Heart right ventricle (tissue), 16 donors: Measurements from ENCODE around the gene ATP6V1E1. TPM values are rescaled to one million over a fixed set of nuclear protein-coding genes. Genes with fewer than 3 reads are reported as not detected.

Experiments used
- ATAC-seq, 8 donors: fragments of 200-7000 bp; cut with Tn5 transposase; one replicate each; pipeline ENCODE4 v1.9.1; 2020; ENCODE audit warnings: mild to moderate bottlenecking in 8 of 8, moderate library complexity in 8 of 8, moderate number of reproducible peaks in 1 of 8
- DNase-seq, 2 donors: peaks; one replicate each; pipeline ENCODE4 v3.0.0-alpha.2; 2020
- H3K27ac ChIP-seq, 10 donors: fragments of 200-600 bp; sonication (generic) in 2 of 10; one replicate each; pipeline versions ENCODE4 v1.5.0 to v1.8.0; 2020 to 2022; ENCODE audit warnings: mild to moderate bottlenecking in 3 of 10
- H3K27me3 ChIP-seq, 7 donors: fragments of 200-600 bp; one replicate each; pipeline ENCODE4 v1.8.0; 2021 to 2022; ENCODE audit warnings: mild to moderate bottlenecking in 2 of 7
- H3K36me3 ChIP-seq, 9 donors: fragments of 200-600 bp; sonication (generic) in 1 of 9; one replicate each; pipeline versions ENCODE4 v1.5.0 to v1.8.0; 2020 to 2022; ENCODE audit warnings: mild to moderate bottlenecking in 2 of 9
- H3K4me1 ChIP-seq, 9 donors: fragments of 200-600 bp; sonication (generic) in 1 of 9; one replicate each; pipeline versions ENCODE4 v1.5.0 to v1.8.0; 2020 to 2022; ENCODE audit warnings: mild to moderate bottlenecking in 4 of 9
- H3K4me3 ChIP-seq, 10 donors: fragments of 200-600 bp; sonication (generic) in 2 of 10; one replicate each; pipeline versions ENCODE4 v1.5.0 to v1.8.0; 2020 to 2022; ENCODE audit warnings: mild to moderate bottlenecking in 7 of 10, moderate library complexity in 2 of 10
- H3K9me3 ChIP-seq, 11 donors: fragments of 200-600 bp in 10 of 11; sonication (generic) in 2 of 11; one replicate each; pipeline versions ENCODE4 v1.5.0 to v1.8.0; 2013 to 2022; ENCODE audit warnings: mild to moderate bottlenecking in 2 of 11, control low read depth in 1 of 11, moderate library complexity in 1 of 11
- WGBS, 2 donors: extraction: QIAGEN DNeasy Blood & Tissue Kit; methylation state at CpG; one replicate each; pipeline ENCODE4 v1.1.7; 2013; ENCODE audit warnings: inconsistent platforms in 1 of 2; 5-methylcytosine and 5-hydroxymethylcytosine counted together
- intact Hi-C, 10 donors: fragments of 100-400 bp; cut with DNase I; formaldehyde crosslinking; loops; one replicate each; pipeline versions ENCODE4 v1.11.1 to v1.14.2; 2022
- polyA plus RNA-seq, 2 donors: library from polyadenylated mRNA; stranded (reverse); fragments of 200-250 nt; gene quantifications; one replicate each; pipeline ENCODE4 v1.2.3, GENCODE V29; 2013
- total RNA-seq, 10 donors: library from RNA; stranded (reverse); fragmentation: NEBNext Ultra II Directional in 3 of 10; extraction: Animal tissue kit (Norgen Biotek cat#: 25700) in 3 of 10; gene quantifications; one replicate each; pipeline versions ENCODE4 v1.2.1 to v1.2.4, GENCODE V29; 2021 to 2023
- TF ChIP-seq, protein P1 (sequence below), 9 donors: fragments of 200-600 bp; sonication (generic) in 2 of 9; IDR thresholded peaks; one replicate each; pipeline versions ENCODE4 v1.5.0 to v1.8.0; 2021 to 2022; ENCODE audit warnings: antibody characterized with exemption in 9 of 9, mild to moderate bottlenecking in 5 of 9, moderate library complexity in 1 of 9
- donor health status: Arrhythmogenic right ventricular cardiomyopathy.
- donor health status: ischemic (EF 13 %, LVEDD 7.1; RV severe dilation, severe dysfunction).
- donor health status: healthy with polysubstance abuse.
- donor health status: DM: no; HTN: yes; CAD: no.
- donor health status: DM: no; HTN: no; CAD: no.
- donor health status: ischemic (EF 25% LVEDD 6.9; RV normal size, moderate dysfunction).
- donor health status: ischemic (EF 25% LVEDD 5.7; RV mildly dilated, moderate dysfunction).
- donor health status: healthy.
- donor health status: DM: yes; HTN: yes; CAD: no.
- donor health status: Ischemic cardiomyopathy.
- donor health status: ischemic (EF 35%, LVEDD 5.7; RV mildly dilated, moderate dysfunction).
- donor health status: nonischemic (EF 11% LVEDD 7.7; RV severe dilation, severe dysfunction).
- donor health status: DM: yes; HTN: yes; CAD: no.
- donor health status: PGD.
- donor health status: ischemic (EF 29% LVEDD 5.4; RV normal size, mild dysfunction).
- donor health status: nonischemic (EF 23%, LVEDD 6.1; RV moderate dilation, normal function).

ATP6V1E1 gene
- total and polyA plus RNA-seq, 12 donors: 73.4 to 278 (median 218) TPM

DNA sequence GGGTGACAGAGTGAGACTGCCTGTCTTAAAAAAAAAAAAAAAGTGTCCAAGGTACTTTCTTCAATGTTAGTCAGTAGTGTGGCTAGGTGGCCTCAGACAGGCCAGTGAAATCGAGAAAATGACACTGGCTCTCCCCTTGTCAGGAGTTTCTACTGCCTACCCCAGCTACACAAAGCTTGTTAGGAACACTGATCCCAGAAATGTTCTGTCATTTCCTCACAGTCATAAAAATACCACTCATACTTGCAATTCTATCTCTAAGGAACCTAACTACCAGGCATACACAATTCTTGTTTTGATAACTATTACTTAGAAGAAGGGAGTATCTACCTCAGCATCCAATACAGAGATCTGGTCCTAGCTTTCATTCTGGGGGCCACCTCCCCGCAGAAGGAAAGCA lies 31.3 kb downstream of the ATP6V1E1 start:
- intact Hi-C loops: no loop called here

DNA sequence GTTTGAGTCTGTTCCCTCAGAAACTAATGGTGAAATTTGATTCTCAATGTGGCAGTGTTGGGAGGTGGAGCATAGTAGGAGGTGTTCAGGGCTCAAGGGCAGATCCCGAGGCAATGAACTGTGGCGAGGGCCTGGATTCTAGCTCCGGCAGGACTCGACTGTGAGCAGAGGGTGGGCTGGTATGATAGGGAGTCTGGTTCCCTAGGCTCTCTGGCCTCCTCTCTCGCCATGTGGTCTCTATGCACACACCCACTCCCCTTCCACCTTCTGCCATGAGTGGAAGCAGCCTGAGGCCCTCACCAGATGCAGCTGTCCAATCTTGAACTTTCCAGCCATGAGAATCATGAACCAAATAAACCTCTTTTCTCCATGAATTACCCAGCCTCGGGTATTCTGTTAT lies 32.3 kb downstream of the ATP6V1E1 start:
- TF ChIP-seq, protein P1, sequence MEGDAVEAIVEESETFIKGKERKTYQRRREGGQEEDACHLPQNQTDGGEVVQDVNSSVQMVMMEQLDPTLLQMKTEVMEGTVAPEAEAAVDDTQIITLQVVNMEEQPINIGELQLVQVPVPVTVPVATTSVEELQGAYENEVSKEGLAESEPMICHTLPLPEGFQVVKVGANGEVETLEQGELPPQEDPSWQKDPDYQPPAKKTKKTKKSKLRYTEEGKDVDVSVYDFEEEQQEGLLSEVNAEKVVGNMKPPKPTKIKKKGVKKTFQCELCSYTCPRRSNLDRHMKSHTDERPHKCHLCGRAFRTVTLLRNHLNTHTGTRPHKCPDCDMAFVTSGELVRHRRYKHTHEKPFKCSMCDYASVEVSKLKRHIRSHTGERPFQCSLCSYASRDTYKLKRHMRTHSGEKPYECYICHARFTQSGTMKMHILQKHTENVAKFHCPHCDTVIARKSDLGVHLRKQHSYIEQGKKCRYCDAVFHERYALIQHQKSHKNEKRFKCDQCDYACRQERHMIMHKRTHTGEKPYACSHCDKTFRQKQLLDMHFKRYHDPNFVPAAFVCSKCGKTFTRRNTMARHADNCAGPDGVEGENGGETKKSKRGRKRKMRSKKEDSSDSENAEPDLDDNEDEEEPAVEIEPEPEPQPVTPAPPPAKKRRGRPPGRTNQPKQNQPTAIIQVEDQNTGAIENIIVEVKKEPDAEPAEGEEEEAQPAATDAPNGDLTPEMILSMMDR (IDR thresholded peaks at IDR 0.05): no peak
- Histone ChIP-seq H3K9me3 (no peaks in the 10 kb centered on the region), H3K4me3 (no peak overlapping the region), H3K27me3 (no peaks in the 10 kb centered on the region), H3K27ac (no peak overlapping the region), H3K36me3 (peaks cover 6 to 100% (median 96%) of the 10 kb centered on the region in 9 donors), H3K4me1 (no peaks in the 10 kb centered on the region)
- intact Hi-C loops: no loop called here
- DNase-seq (no peak), ATAC-seq (no peak)
- WGBS, 2 donors: 98 to 100% methylated on average over 6 of the region's 6 CpGs

More for the DNA sequence above, 31.3 kb downstream of the ATP6V1E1 start:
- Histone ChIP-seq H3K27ac (no peak overlapping the region), H3K4me3 (no peak overlapping the region), H3K9me3 (no peaks in the 10 kb centered on the region), H3K4me1 (no peaks in the 10 kb centered on the region), H3K27me3 (no peaks in the 10 kb centered on the region), H3K36me3 (peaks cover 5 to 100% (median 86%) of the 10 kb centered on the region in 9 donors)
- WGBS, 2 donors: 98 to 100% methylated on average over 2 of the region's 2 CpGs
- DNase-seq (no peak), ATAC-seq (no peak)
- TF ChIP-seq, protein P1 (IDR thresholded peaks at IDR 0.05): no peak

DNA sequence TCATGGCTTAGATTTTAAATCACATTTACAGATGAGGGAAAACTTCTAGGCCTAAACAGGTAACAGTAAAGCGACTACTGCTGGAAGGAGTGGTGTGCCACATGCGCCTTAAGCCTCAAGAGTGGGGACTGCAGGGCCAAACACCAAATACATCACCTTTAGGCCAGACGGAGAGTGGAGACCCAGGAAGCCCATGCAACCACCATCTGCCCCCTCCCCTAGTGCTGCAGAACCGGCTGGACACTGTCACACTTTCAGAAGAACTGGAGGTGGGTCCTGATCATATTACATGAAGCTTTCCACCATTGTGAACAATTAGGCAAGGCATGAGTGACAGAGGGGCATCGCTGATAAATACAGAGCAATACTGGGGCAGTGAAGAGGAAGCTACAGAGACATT lies 36.3 kb downstream of the ATP6V1E1 start:
- no peak for DNase-seq
- H3K27me3 ChIP-seq: no peaks in the 10 kb centered on the region
- no peaks in the 10 kb centered on the region for H3K9me3 ChIP-seq
- no peak for ATAC-seq
- intact Hi-C loops: no loop called here
- 79 to 87% methylated on average over 5 of the region's 5 CpGs for WGBS, 2 donors
- peaks cover 0 to 83% (median 64%) of the 10 kb centered on the region in 9 donors for H3K36me3 ChIP-seq
- no peaks in the 10 kb centered on the region for H3K4me1 ChIP-seq
- TF ChIP-seq, protein P1 (IDR thresholded peaks at IDR 0.05): no peak
- H3K4me3 ChIP-seq: no peak overlapping the region
- no peak overlapping the region for H3K27ac ChIP-seq

DNA sequence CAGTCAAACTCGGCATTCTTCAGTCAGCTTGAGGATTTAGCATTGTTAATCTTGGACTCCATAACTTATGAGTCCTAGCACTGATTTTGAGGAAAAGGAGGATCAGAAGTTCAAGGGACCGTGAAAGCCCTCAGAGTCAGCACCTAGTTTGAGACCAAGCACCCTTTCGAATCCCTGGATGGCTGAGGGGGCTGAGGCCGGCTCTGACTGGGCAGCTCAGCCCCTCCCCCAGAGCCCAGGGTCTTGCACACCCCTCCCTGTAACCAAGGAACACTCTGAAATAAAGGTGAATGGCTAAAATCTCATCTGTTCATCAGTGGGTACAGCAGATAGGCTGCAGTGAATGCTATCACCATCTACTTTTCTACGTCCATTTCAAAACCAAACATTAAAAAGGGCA lies 38.0 kb downstream of the ATP6V1E1 start:
- H3K36me3 ChIP-seq: peaks cover 0 to 67% (median 48%) of the 10 kb centered on the region in 9 donors
- WGBS, 2 donors: 84 to 91% methylated on average over 5 of the region's 5 CpGs

More for the DNA sequence above, 38.0 kb downstream of the ATP6V1E1 start:
- H3K4me3 ChIP-seq: no peak overlapping the region
- H3K27ac ChIP-seq: no peak overlapping the region
- ATAC-seq: no peak
- intact Hi-C loops: no loop called here
- no peaks in the 10 kb centered on the region for H3K27me3 ChIP-seq
- H3K9me3 ChIP-seq: no peaks in the 10 kb centered on the region
- DNase-seq: no peak
- TF ChIP-seq, protein P1 (IDR thresholded peaks at IDR 0.05): no peak
- H3K4me1 ChIP-seq: peaks cover 0 to 8% (median 0%) of the 10 kb centered on the region in 9 donors
